ENCODE results near the gene SLC37A1.

- TF ChIP-seq CTCF (IDR thresholded peaks at IDR 0.05): no peak
- no peak for TF ChIP-seq POLR2A (IDR thresholded peaks at IDR 0.05)
Measured at GRCh38 chr21:42481169-42481568, 32.5 kb upstream of the SLC37A1 start.
